GM21390 (cell line): Measurements from ENCODE around the gene EFNA3.
A peak's percentile ranks its signal among the peaks of the same experiment; 100 is the strongest.

Source experiments
- ATAC-seq: cut with Tn5 transposase; IDR thresholded peaks from one replicate; pipeline ENCODE4 v1.9.1; 2021; ENCODE audit not compliant: unreplicated experiment

Gene EFNA3

DNA sequence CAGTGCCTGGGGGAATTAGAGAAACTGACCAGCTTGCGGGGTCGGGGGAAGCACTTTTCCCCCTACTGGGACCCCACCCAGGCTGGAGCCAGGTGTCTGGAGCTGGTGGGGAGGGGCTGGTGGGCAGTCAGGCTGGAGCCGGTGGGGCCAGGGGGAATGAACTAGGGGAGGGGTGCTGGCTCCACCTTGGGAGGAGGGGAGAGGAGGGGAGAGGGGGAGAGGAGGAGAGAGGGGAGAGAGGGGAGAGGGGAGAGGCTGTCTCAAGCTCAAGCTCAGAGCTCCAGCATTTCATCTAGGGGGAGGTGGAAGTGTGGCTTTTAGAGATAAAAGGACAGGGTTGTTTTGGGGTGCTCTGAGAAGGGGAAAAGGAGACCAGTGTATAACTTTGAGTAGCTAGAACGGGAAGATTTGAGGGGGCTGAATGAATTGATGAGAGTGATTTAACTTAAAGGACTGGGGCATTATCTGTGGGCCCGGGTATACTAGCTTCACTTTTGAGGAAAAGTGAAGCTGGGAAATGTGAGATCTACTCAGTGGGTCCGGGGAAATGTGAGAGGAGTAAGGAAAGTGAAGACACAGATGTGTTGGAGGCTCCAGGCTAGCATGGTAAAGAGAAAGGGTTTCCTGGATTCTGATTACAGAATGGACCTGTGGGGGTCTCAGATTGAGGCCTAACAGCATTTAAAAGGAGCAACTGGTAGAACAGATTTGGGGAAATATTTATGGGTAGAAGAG, 51.8 kb downstream of the EFNA3 start:
- ATAC-seq = no peak

DNA sequence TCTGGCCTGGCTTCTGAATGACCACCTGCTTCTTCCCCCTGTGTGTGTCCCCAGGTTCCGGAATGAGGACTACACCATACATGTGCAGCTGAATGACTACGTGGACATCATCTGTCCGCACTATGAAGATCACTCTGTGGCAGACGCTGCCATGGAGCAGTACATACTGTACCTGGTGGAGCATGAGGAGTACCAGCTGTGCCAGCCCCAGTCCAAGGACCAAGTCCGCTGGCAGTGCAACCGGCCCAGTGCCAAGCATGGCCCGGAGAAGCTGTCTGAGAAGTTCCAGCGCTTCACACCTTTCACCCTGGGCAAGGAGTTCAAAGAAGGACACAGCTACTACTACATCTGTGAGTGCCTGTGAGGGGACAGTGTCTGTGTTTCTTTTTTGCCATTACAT, 52.6 kb downstream of the EFNA3 start:
- ATAC-seq = no peak

DNA sequence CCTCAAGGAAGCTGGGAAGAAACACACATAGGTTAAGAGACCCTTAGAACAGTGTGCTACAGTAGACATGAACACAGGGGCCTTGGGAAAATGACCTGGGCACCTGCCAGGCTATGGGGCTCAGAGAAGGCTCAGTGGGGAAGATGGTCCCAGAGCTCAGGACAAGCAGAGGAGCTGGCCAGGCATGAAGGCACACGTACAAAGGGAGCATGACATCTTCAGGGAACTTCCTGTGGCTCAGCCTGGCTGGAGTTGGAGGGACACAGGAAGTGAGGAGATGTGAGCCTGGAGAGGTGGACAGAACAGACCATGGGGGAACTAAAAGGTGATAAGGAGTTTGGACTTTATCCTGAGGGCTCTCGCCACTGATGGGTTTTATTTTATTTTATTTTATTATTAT, 53.2 kb downstream of the EFNA3 start:
- no peak for ATAC-seq

DNA sequence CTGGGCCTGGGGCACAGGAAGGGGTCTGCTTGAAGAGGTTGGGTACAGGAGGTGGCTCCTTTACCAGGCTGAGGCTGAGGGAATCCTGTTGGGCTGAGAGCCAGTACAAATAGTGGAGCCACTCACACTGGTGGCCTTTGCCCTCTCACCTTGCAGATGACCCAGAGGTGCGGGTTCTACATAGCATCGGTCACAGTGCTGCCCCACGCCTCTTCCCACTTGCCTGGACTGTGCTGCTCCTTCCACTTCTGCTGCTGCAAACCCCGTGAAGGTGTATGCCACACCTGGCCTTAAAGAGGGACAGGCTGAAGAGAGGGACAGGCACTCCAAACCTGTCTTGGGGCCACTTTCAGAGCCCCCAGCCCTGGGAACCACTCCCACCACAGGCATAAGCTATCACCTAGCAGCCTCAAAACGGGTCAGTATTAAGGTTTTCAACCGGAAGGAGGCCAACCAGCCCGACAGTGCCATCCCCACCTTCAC, 55.2 kb downstream of the EFNA3 start:
- ATAC-seq = no peak

DNA sequence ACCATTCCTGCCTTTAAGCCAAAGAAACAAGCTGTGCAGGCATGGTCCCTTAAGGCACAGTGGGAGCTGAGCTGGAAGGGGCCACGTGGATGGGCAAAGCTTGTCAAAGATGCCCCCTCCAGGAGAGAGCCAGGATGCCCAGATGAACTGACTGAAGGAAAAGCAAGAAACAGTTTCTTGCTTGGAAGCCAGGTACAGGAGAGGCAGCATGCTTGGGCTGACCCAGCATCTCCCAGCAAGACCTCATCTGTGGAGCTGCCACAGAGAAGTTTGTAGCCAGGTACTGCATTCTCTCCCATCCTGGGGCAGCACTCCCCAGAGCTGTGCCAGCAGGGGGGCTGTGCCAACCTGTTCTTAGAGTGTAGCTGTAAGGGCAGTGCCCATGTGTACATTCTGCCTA, 55.7 kb downstream of the EFNA3 start:
- no peak for ATAC-seq

DNA sequence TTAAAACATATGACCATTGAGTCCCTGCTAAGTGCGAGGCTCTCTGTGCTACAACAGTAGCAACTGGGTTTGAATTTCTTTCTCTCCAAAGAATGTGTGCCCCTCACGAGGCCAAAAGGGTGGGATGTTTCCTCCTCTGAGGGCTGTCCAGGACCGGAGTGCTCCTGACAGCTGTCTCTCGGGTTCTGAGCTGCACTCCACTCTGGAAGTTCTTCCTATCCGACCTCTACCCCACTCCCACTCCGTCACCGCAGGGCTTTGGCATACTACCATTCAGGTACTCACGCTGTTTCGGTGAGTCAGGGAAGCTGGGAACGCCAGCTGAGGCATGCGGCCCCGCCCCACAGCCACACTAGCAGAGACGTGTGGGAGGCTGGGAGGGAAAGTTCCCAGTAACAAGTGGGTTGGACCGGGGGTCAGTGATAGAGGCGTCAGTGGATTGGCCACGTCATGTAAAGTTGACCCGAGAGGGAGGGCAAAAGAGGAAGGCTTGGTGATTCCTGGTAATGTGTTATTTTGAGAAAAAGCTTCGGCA, 56.3 kb downstream of the EFNA3 start:
- no peak for ATAC-seq

DNA sequence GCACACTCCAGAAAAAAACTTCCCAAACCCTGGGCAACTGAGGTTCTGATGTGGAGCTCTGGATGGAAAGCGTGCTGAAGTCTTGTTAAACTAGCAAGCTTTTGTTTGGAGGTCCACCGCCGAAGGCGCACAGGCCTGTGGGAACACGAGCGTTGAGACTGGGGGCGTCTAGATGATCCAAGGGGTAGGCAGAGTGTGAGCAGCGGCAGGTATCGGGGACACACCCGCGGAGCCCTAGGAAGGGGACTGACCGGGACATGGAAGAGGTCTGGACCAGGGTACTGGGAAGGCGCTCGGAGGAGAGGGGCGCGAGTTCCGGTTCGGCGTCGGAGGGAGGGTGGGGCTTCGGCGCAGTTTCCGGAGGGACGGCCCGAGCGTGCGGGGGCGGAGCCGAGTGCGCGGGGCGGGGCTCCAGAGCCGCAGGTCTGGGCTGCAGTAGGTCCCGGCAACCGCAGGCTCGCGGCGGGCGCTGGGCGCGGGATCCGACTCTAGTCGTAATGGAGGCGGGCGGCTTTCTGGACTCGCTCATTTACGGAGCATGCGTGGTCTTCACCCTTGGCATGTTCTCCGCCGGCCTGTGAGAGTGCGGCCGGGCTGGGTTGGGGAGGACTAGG, 56.9 kb downstream of the EFNA3 start, which contains the start of gene SLC50A1:
Gene SLC50A1, plus strand, starts transcription at position 438 of the 614 bp plus-strand sequence. Its CDS starts 60 bp downstream, at position 498.
- peak; percentile 68 for ATAC-seq

DNA sequence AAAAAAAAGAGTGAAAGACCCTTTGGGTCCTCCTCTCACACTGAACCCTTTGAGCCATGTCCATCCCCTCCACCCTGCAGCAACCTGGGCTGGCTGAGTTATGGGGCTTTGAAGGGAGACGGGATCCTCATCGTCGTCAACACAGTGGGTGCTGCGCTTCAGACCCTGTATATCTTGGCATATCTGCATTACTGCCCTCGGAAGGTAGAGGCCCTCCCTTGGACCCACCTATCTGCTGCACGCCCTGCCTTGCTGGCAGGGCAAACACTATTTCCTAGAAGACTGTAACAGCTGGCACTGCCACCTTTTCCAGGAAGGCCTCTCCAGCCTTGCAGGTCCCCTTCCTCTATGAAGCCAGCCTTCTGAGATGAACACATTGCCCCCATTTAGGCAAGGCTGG, 58.1 kb downstream of the EFNA3 start:
- ATAC-seq = no peak
